ENCODE results near the gene ZNF536. TPM values are rescaled to one million over a fixed set of nuclear protein-coding genes. Genes with fewer than 3 reads are reported as not detected.

Gene ZNF536
- total RNA-seq, 1 experiment from 2014 or later = not detected

GRCh38 chr19:30540761-30541160 lies 168.6 kb downstream of the ZNF536 start:
- TF ChIP-seq CTCF (IDR thresholded peaks at IDR 0.05; ENCODE audit: insufficient read depth in 1 of 2, low read depth in 1 of 2, low read length in 1 of 2, severe bottlenecking in 1 of 2, unreplicated experiment in 1 of 2) = no peak
- no peak for DNase-seq
- Mint-ChIP-seq H3K9me3 (ENCODE audit: unreplicated experiment) (peaks cover 9% of the 10 kb centered on the region), H3K27me3 (ENCODE audit: insufficient read depth, unreplicated experiment) (peaks cover 15% of the 10 kb centered on the region), H3K36me3 (ENCODE audit: insufficient read depth, unreplicated experiment) (no peaks in the 10 kb centered on the region), H3K27ac (ENCODE audit: unreplicated experiment) (no peak overlapping the region), H3K4me1 (ENCODE audit: low read depth, unreplicated experiment) (no peaks in the 10 kb centered on the region), H3K4me3 (ENCODE audit: unreplicated experiment) (no peak overlapping the region)
- ChIA-PET POLR2A (no interaction called here), CTCF (no interaction called here)
- intact Hi-C loops (cut with micrococcal nuclease; ENCODE audit: unreplicated experiment) = no loop called here
- H3K4me3 ChIP-seq (ENCODE audit: low read depth, low read length) = no peak overlapping the region
- no peaks in the 10 kb centered on the region for H3K27me3 ChIP-seq (replicated peaks; ENCODE audit: control insufficient read depth, insufficient read depth, low read length)
- H3K4me1 ChIP-seq = no peaks in the 10 kb centered on the region
- BruUV-seq (replicated peaks) = no TSS peak
- H3K9me3 ChIP-seq = no peaks in the 10 kb centered on the region
- H3K36me3 ChIP-seq (ENCODE audit: control insufficient read depth, insufficient read depth, low read length) = no peaks in the 10 kb centered on the region

GRCh38 chr19:30541575-30541974 lies 169.4 kb downstream of the ZNF536 start:
- Mint-ChIP-seq H3K4me3 (ENCODE audit: unreplicated experiment) (no peak overlapping the region), H3K4me1 (ENCODE audit: low read depth, unreplicated experiment) (no peaks in the 10 kb centered on the region), H3K27ac (ENCODE audit: unreplicated experiment) (no peak overlapping the region), H3K36me3 (ENCODE audit: insufficient read depth, unreplicated experiment) (no peaks in the 10 kb centered on the region), H3K9me3 (ENCODE audit: unreplicated experiment) (peaks cover 9% of the 10 kb centered on the region), H3K27me3 (ENCODE audit: insufficient read depth, unreplicated experiment) (peaks cover 13% of the 10 kb centered on the region)
- no peak for DNase-seq
- no peaks in the 10 kb centered on the region for H3K27me3 ChIP-seq (replicated peaks; ENCODE audit: control insufficient read depth, insufficient read depth, low read length)
- POLR2A ChIA-PET = no interaction called here
- intact Hi-C loops (cut with micrococcal nuclease; ENCODE audit: unreplicated experiment) = no loop called here
- H3K4me1 ChIP-seq = no peaks in the 10 kb centered on the region
- H3K36me3 ChIP-seq (ENCODE audit: control insufficient read depth, insufficient read depth, low read length) = no peaks in the 10 kb centered on the region
- H3K9me3 ChIP-seq = no peaks in the 10 kb centered on the region
- H3K4me3 ChIP-seq (ENCODE audit: low read depth, low read length) = no peak overlapping the region
- no TSS peak for BruUV-seq (replicated peaks)
- TF ChIP-seq CTCF (IDR thresholded peaks at IDR 0.05; ENCODE audit: insufficient read depth in 1 of 2, low read depth in 1 of 2, low read length in 1 of 2, severe bottlenecking in 1 of 2, unreplicated experiment in 1 of 2) = no peak
- CTCF ChIA-PET = no interaction called here

- POLR2A ChIA-PET = no interaction called here
- no TSS peak for BruUV-seq (replicated peaks)
- CTCF ChIA-PET = no interaction called here
- Mint-ChIP-seq H3K4me1 (ENCODE audit: low read depth, unreplicated experiment) (no peaks in the 10 kb centered on the region), H3K27ac (ENCODE audit: unreplicated experiment) (no peak overlapping the region), H3K27me3 (ENCODE audit: insufficient read depth, unreplicated experiment) (peaks cover 6% of the 10 kb centered on the region), H3K9me3 (ENCODE audit: unreplicated experiment) (peaks cover 9% of the 10 kb centered on the region), H3K4me3 (ENCODE audit: unreplicated experiment) (no peak overlapping the region), H3K36me3 (ENCODE audit: insufficient read depth, unreplicated experiment) (no peaks in the 10 kb centered on the region)
- no peak for TF ChIP-seq CTCF (IDR thresholded peaks at IDR 0.05; ENCODE audit: insufficient read depth in 1 of 2, low read depth in 1 of 2, low read length in 1 of 2, severe bottlenecking in 1 of 2, unreplicated experiment in 1 of 2)
- no peak for DNase-seq
- Histone ChIP-seq H3K9me3 (no peaks in the 10 kb centered on the region), H3K27me3 (replicated peaks; ENCODE audit: control insufficient read depth, insufficient read depth, low read length) (no peaks in the 10 kb centered on the region), H3K4me3 (ENCODE audit: low read depth, low read length) (no peak overlapping the region), H3K36me3 (ENCODE audit: control insufficient read depth, insufficient read depth, low read length) (no peaks in the 10 kb centered on the region), H3K4me1 (no peaks in the 10 kb centered on the region)
- intact Hi-C loops (cut with micrococcal nuclease; ENCODE audit: unreplicated experiment) = no loop called here
These were observed 171.2 kb downstream of the ZNF536 start for GRCh38 chr19:30543243-30543945.
